Measurements from ENCODE around the gene ROPN1. TPM values are rescaled to one million over a fixed set of nuclear protein-coding genes. Genes with fewer than 3 reads are reported as not detected.
"Not testable (repeated sequence)": the region's sequence is repeated elsewhere in the genome, so short reads cannot be mapped to it uniquely, and the experiment has no call there.

Gene ROPN1
- total RNA-seq, 6 donors from 2014 or later, result not detected

- Histone ChIP-seq H3K4me1 (no peaks in the 10 kb centered on the region), H3K27ac (no peak overlapping the region), H3K27me3 (no peaks in the 10 kb centered on the region), H3K4me3 (no peak overlapping the region), H3K9me3 (peaks cover 0 to 7% (median 2%) of the 10 kb centered on the region in 4 donors), H3K36me3 (no peaks in the 10 kb centered on the region)
- WGBS, 2 donors, result 90 to 92% methylated on average over 1 of the region's 1 CpG
- TF ChIP-seq POLR2AphosphoS5 (IDR thresholded peaks at IDR 0.05) (no peak), EP300 (IDR thresholded peaks at IDR 0.05) (no peak)
- no peak for ATAC-seq (ENCODE audit: low FRiP score in 2 of 2)
- no peak for DNase-seq
Observed at GRCh38 chr3:123993818-123994217, 1.9 kb upstream of the ROPN1 start.

GRCh38 chr3:123986427-123986826 is 5.5 kb downstream of the ROPN1 start:
- WGBS, 2 donors, result 85 to 86% methylated on average over 3 of the region's 3 CpGs
- Histone ChIP-seq H3K27ac (no peak overlapping the region), H3K9me3 (no peaks in the 10 kb centered on the region), H3K27me3 (no peaks in the 10 kb centered on the region), H3K4me3 (no peak overlapping the region), H3K4me1 (no peaks in the 10 kb centered on the region), H3K36me3 (no peaks in the 10 kb centered on the region)
- no peak for TF ChIP-seq EP300 (IDR thresholded peaks at IDR 0.05)
- TF ChIP-seq POLR2A (IDR thresholded peaks at IDR 0.05), result no peak
- TF ChIP-seq, protein P1, sequence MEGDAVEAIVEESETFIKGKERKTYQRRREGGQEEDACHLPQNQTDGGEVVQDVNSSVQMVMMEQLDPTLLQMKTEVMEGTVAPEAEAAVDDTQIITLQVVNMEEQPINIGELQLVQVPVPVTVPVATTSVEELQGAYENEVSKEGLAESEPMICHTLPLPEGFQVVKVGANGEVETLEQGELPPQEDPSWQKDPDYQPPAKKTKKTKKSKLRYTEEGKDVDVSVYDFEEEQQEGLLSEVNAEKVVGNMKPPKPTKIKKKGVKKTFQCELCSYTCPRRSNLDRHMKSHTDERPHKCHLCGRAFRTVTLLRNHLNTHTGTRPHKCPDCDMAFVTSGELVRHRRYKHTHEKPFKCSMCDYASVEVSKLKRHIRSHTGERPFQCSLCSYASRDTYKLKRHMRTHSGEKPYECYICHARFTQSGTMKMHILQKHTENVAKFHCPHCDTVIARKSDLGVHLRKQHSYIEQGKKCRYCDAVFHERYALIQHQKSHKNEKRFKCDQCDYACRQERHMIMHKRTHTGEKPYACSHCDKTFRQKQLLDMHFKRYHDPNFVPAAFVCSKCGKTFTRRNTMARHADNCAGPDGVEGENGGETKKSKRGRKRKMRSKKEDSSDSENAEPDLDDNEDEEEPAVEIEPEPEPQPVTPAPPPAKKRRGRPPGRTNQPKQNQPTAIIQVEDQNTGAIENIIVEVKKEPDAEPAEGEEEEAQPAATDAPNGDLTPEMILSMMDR (IDR thresholded peaks at IDR 0.05), result no peak
- no peak for TF ChIP-seq POLR2AphosphoS5 (IDR thresholded peaks at IDR 0.05)
- ATAC-seq (ENCODE audit: low FRiP score in 2 of 2) (no peak), DNase-seq (no peak)

GRCh38 chr3:123984957-123985356 is 7.0 kb downstream of the ROPN1 start:
- no peaks in the 10 kb centered on the region for H3K9me3 ChIP-seq
- ATAC-seq (ENCODE audit: low FRiP score in 2 of 2), result no peak
- no peaks in the 10 kb centered on the region for H3K27me3 ChIP-seq
- no peak for TF ChIP-seq POLR2A (IDR thresholded peaks at IDR 0.05)
- TF ChIP-seq, protein P1 (IDR thresholded peaks at IDR 0.05), result no peak
- no peak for TF ChIP-seq EP300 (IDR thresholded peaks at IDR 0.05)
- TF ChIP-seq POLR2AphosphoS5 (IDR thresholded peaks at IDR 0.05), result no peak
- no peak overlapping the region for H3K27ac ChIP-seq
- no peaks in the 10 kb centered on the region for H3K36me3 ChIP-seq
- H3K4me1 ChIP-seq, result peaks cover 0 to 4% (median 3%) of the 10 kb centered on the region in 4 donors
- 80 to 87% methylated on average over 3 of the region's 3 CpGs for WGBS, 2 donors
- H3K4me3 ChIP-seq, result no peak overlapping the region
- DNase-seq, result no peak

DNA sequence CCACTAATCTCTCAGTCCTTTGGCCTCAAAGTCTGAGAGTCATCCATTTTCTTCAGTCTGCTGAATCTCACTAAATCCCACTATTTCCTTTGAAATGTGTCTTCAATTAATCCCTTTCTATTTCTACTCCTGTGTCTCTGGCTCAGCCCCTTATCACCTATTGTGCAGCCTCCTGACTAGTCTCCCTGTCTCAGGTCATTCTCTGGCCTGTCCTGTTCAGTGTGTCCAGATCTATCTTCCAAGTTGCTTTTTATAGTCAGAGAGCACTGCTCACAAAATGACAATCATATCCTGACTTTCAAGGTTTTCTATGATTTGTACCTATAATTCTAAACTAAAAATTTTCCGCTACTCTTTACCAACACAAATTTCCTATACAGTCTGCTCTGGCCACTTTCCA is 7.6 kb downstream of the ROPN1 start:
- ATAC-seq (ENCODE audit: low FRiP score in 2 of 2) (no peak), DNase-seq (no peak)
- Histone ChIP-seq H3K9me3 (no peaks in the 10 kb centered on the region), H3K4me3 (no peak overlapping the region), H3K27me3 (no peaks in the 10 kb centered on the region), H3K4me1 (peaks cover 0 to 6% (median 5%) of the 10 kb centered on the region in 4 donors), H3K36me3 (no peaks in the 10 kb centered on the region), H3K27ac (no peak overlapping the region)
- WGBS, 2 donors, result 92 to 93% methylated on average over 1 of the region's 1 CpG
- no peak for TF ChIP-seq POLR2AphosphoS5 (IDR thresholded peaks at IDR 0.05)
- TF ChIP-seq, protein P1 (IDR thresholded peaks at IDR 0.05), result no peak
- TF ChIP-seq POLR2A (IDR thresholded peaks at IDR 0.05), result no peak
- TF ChIP-seq EP300 (IDR thresholded peaks at IDR 0.05), result no peak

- not testable (repeated sequence) for H3K27ac ChIP-seq; ATAC-seq (ENCODE audit: low FRiP score in 2 of 2); H3K4me1 ChIP-seq; H3K27me3 ChIP-seq; H3K4me3 ChIP-seq; H3K9me3 ChIP-seq; DNase-seq; H3K36me3 ChIP-seq
- 85 to 88% methylated on average over 4 of the region's 4 CpGs for WGBS, 2 donors
Observed at GRCh38 chr3:123981317-123981716, 10.6 kb downstream of the ROPN1 start.

DNA sequence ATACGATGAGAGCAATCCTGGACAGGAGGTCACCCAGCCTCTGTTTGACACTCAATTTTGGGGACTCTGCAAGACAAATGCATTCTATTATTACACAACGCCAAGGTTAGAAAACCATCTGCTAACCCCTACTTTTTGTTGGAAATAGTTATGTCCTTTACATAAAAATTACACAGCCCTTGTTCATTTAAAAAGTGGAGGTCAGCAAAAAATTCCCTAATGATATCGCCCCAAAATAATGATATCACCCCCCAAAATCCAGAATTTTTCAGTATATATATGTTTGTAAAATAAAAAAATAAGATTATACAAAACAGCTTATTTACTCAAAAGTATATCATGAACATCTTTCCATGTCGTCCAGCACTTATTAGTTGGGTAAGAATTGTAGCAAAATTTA is 11.4 kb downstream of the ROPN1 start:
- Histone ChIP-seq H3K4me3 (no peak overlapping the region), H3K9me3 (no peaks in the 10 kb centered on the region), H3K27me3 (no peaks in the 10 kb centered on the region), H3K27ac (no peak overlapping the region), H3K36me3 (no peaks in the 10 kb centered on the region), H3K4me1 (peaks cover 0 to 6% (median 5%) of the 10 kb centered on the region in 4 donors)
- ATAC-seq (ENCODE audit: low FRiP score in 2 of 2) (no peak), DNase-seq (no peak)
- TF ChIP-seq EP300 (IDR thresholded peaks at IDR 0.05) (no peak), POLR2A (IDR thresholded peaks at IDR 0.05) (no peak), POLR2AphosphoS5 (IDR thresholded peaks at IDR 0.05) (no peak)
- TF ChIP-seq, protein P1 (IDR thresholded peaks at IDR 0.05), result no peak
- 77 to 80% methylated on average over 4 of the region's 4 CpGs for WGBS, 2 donors

All from upper lobe of left lung (tissue), 6 donors.